Panc1 (cell line): ENCODE data around the gene PRDM2. TPM values are rescaled to one million over a fixed set of nuclear protein-coding genes. Genes with fewer than 3 reads are reported as not detected.

Experiments
- ATAC-seq: fragments of 200-7000 bp; cut with Tn5 transposase; 2 replicates; pipeline ENCODE4 v1.9.1; 2020; ENCODE audit warnings: mild to moderate bottlenecking, moderate library complexity
- BruUV-seq: library from RNA; stranded (reverse); fragments of 400-500 nt; replicated peaks from 2 replicates; lab custom pipeline; 2021; lab: Mats Ljungman, UMichigan
- CTCF ChIA-PET: fragments of 300-600 bp; sonication (Branson Sonifier 250); formaldehyde crosslinking; loops from one replicate; lab custom pipeline; 2022; ENCODE audit warnings: antibody characterized with exemption; lab: Charles Lee
- POLR2A ChIA-PET: fragments of 300-600 bp; sonication (Branson Sonifier 250); formaldehyde crosslinking; loops from one replicate; lab custom pipeline; 2022; ENCODE audit warnings: antibody characterized with exemption; lab: Charles Lee
- DNase-seq: peaks from one replicate; pipeline ENCODE4 v3.0.0-alpha.2; 2010; ENCODE audit warnings: low read depth, low spot score
- H3K27ac ChIP-seq: 2 replicates; pipeline ENCODE4 v1.5.1; 2011; ENCODE audit warnings: mild to moderate bottlenecking, low read length, inconsistent platforms
- H3K27me3 ChIP-seq: fragments of 200-500 bp; sonication (Bioruptor generic); 2 replicates; pipeline ENCODE4 v1.6.0; 2014; ENCODE audit warnings: low read length, inconsistent platforms; ENCODE audit not compliant: control insufficient read depth, insufficient read depth
- H3K36me3 ChIP-seq: fragments of 200-500 bp; sonication (Bioruptor generic); 2 replicates; pipeline ENCODE4 v1.5.1; 2014; ENCODE audit warnings: inconsistent platforms, mild to moderate bottlenecking, low read length, moderate library complexity; ENCODE audit not compliant: control insufficient read depth, insufficient read depth
- H3K4me1 ChIP-seq: 2 replicates; pipeline ENCODE4 v1.5.1; 2011; ENCODE audit warnings: inconsistent platforms, mild to moderate bottlenecking, low read length, moderate library complexity; ENCODE audit not compliant: control insufficient read depth, insufficient read depth
- H3K4me3 ChIP-seq, 2 experiments: 2 replicates each; pipeline ENCODE4 v1.5.1; 2011 to 2012; ENCODE audit warnings: low read depth in 2 of 2, low read length in 2 of 2, mild to moderate bottlenecking in 2 of 2, inconsistent platforms in 1 of 2, moderate library complexity in 1 of 2
- H3K9me3 ChIP-seq: fragments of 200-500 bp; sonication (Bioruptor generic); 2 replicates; pipeline ENCODE4 v1.5.1; 2014; ENCODE audit warnings: low read depth, mild to moderate bottlenecking, inconsistent platforms, low read length, moderate library complexity; ENCODE audit not compliant: control insufficient read depth, insufficient read depth
- CTCF ChIP-seq: fragments of 450-650 bp; IDR thresholded peaks from 2 replicates; pipeline ENCODE4 v1.5.1; 2017; ENCODE audit warnings: mild to moderate bottlenecking
- POLR2AphosphoS5 ChIP-seq: IDR thresholded peaks from 2 replicates; pipeline ENCODE4 v1.6.1; 2012; ENCODE audit warnings: mild to moderate bottlenecking, low read depth, low read length, moderate library complexity
- REST ChIP-seq, 2 experiments: IDR thresholded peaks; 2 replicates each; pipeline ENCODE4 v1.6.1; 2011 to 2012; ENCODE audit warnings: low read depth in 2 of 2, control low read depth in 1 of 2, low read length in 1 of 2, mild to moderate bottlenecking in 1 of 2, moderate library complexity in 1 of 2; ENCODE audit not compliant: insufficient read depth in 1 of 2
- SIN3A ChIP-seq: IDR thresholded peaks from 2 replicates; pipeline ENCODE4 v1.6.1; 2012; ENCODE audit warnings: low read depth, mild to moderate bottlenecking, low read length, moderate library complexity, borderline replicate concordance; ENCODE audit not compliant: insufficient read depth
- TCF7L2 ChIP-seq: IDR thresholded peaks from 2 replicates; pipeline ENCODE4 v1.6.1; 2011; ENCODE audit warnings: mild to moderate bottlenecking, low read depth, low read length, inconsistent platforms
- in situ Hi-C: cut with HindIII; loops from 2 replicates; pipeline ENCODE4 v1.10.0; 2016; ENCODE audit warnings: low sequenced_read_pairs, low pct_unique_long_range_greater_than_20kb
- intact Hi-C: fragments of 100-400 bp; cut with micrococcal nuclease; formaldehyde crosslinking; loops from one replicate; pipeline ENCODE4 v1.10.0; 2022; ENCODE audit not compliant: unreplicated experiment
- total RNA-seq: library from RNA; stranded (reverse); gene quantifications from one replicate; pipeline ENCODE4 v1.2.1, GENCODE V29; 2021; ENCODE audit not compliant: unreplicated experiment

The PRDM2 gene
- total RNA-seq, 1 experiment from 2014 or later, result 40.3 TPM

- DNase-seq, result no peak
- BruUV-seq, result no TSS peak
- in situ Hi-C loops, result no loop called here
- ATAC-seq, result no peak
- ChIA-PET CTCF (interaction anchor here (0.5 to 0.6 kb wide), 2 partner anchors 8 to 58 kb away, joined by 4 to 6 read pairs; no protein-coding TSS in a partner anchor), POLR2A (interaction anchor here (0.6 to 0.7 kb wide), 3 partner anchors 9 to 903 kb away, joined by 5 to 12 read pairs (median 8); no protein-coding TSS in a partner anchor)
- H3K4me1 ChIP-seq, result peaks cover 30% of the 10 kb centered on the region
- no peaks in the 10 kb centered on the region for H3K9me3 ChIP-seq
- no peak overlapping the region for H3K4me3 ChIP-seq
- TF ChIP-seq POLR2AphosphoS5 (no peak), SIN3A (no peak), REST (IDR thresholded peaks at IDR 0.05; ENCODE audit: insufficient read depth in 1 of 2, low read depth in 2 of 2, low read length in 1 of 2) (no peak), CTCF (no peak), TCF7L2 (no peak)
- intact Hi-C loops, result no loop called here
- no peaks in the 10 kb centered on the region for H3K27me3 ChIP-seq
- H3K36me3 ChIP-seq, result no peaks in the 10 kb centered on the region
- no peak overlapping the region for H3K27ac ChIP-seq
These were observed 57.7 kb downstream of the PRDM2 start for GRCh38 chr1:13757693-13758092.

- Histone ChIP-seq H3K27me3 (no peaks in the 10 kb centered on the region), H3K27ac (0 out of 2 replicates have a peak overlapping the region, but pooled peaks have one; percentile 9), H3K9me3 (no peaks in the 10 kb centered on the region), H3K36me3 (no peaks in the 10 kb centered on the region), H3K4me3 (no peak overlapping the region), H3K4me1 (peaks cover 40% of the 10 kb centered on the region)
- ATAC-seq (no peak), DNase-seq (no peak)
- in situ Hi-C loops, result no loop called here
- POLR2A ChIA-PET, result interaction anchor here (0.6 kb wide), 1 partner anchor 15 kb away, joined by 3 read pairs; no protein-coding TSS in a partner anchor
- intact Hi-C loops, result no loop called here
- CTCF ChIA-PET, result no interaction called here
- BruUV-seq, result TSS peak; percentile 4
- TF ChIP-seq TCF7L2 (no peak), SIN3A (no peak), POLR2AphosphoS5 (no peak), CTCF (peak; percentile 13; the same call in 1 of the 2 replicates)
These were observed 59.1 kb downstream of the PRDM2 start for GRCh38 chr1:13759072-13759471.
